Measurements from ENCODE around the gene INTS7.

DNA sequence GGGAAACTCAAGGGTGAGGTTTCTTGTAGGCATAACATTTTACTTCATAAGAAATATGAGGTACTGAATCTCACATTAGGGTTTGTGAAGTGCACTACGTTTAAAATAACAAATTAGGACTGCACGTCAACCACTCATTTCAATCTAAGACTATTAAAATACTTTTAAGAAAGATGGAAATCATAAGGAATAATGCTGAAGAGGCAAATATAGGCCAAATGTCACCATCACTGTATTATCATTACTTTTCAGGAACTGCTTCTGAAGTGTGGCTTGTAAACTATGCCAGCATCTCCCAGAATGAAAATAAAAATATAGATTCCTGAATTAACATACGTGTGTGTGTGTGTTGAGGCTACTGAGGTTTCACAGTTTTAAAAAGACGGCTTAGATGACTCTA is 56.8 kb downstream of the INTS7 start:
- TF ChIP-seq, protein P1, sequence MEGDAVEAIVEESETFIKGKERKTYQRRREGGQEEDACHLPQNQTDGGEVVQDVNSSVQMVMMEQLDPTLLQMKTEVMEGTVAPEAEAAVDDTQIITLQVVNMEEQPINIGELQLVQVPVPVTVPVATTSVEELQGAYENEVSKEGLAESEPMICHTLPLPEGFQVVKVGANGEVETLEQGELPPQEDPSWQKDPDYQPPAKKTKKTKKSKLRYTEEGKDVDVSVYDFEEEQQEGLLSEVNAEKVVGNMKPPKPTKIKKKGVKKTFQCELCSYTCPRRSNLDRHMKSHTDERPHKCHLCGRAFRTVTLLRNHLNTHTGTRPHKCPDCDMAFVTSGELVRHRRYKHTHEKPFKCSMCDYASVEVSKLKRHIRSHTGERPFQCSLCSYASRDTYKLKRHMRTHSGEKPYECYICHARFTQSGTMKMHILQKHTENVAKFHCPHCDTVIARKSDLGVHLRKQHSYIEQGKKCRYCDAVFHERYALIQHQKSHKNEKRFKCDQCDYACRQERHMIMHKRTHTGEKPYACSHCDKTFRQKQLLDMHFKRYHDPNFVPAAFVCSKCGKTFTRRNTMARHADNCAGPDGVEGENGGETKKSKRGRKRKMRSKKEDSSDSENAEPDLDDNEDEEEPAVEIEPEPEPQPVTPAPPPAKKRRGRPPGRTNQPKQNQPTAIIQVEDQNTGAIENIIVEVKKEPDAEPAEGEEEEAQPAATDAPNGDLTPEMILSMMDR (conservative IDR thresholded peaks at IDR 0.05; ENCODE audit: low read depth, low read length) = no peak
- TF ChIP-seq RAD21 (IDR thresholded peaks at IDR 0.05; ENCODE audit: low read length) = no peak
- no peak for TF ChIP-seq MAZ (IDR thresholded peaks at IDR 0.05; ENCODE audit: borderline replicate concordance, low read depth, low read length)
- no peak for TF ChIP-seq POLR2A (IDR thresholded peaks at IDR 0.05; ENCODE audit: low read depth, low read length)
- no peak for TF ChIP-seq CEBPB (IDR thresholded peaks at IDR 0.05; ENCODE audit: low read depth, low read length)

Data from IMR-90 (cell line).